Pancreas (tissue), 10 donors: Measurements from ENCODE around the gene FOXJ1. TPM values are rescaled to one million over a fixed set of nuclear protein-coding genes. Genes with fewer than 3 reads are reported as not detected.

Source experiments
- ATAC-seq, 4 donors: fragments of 200-7000 bp; cut with Tn5 transposase; one replicate each; pipeline versions ENCODE4 v1.8.0 to v1.9.1; 2020; ENCODE audit warnings: mild to moderate bottlenecking in 4 of 4, moderate library complexity in 4 of 4
- DNase-seq, 6 donors: peaks; one replicate each; pipeline ENCODE4 v3.0.0-alpha.2; 2020
- FAIRE-seq: peaks from 2 replicates; lab custom pipeline; 2012; peaks lifted over from hg19 to GRCh38; lab: Jason Lieb, UNC
- H3K27ac ChIP-seq, 4 donors: fragments of 200-600 bp; sonication (generic); 1 replicate in 3 of 4; 2 replicates in 1 of 4; pipeline versions ENCODE4 v1.5.0 to v1.8.0; 2020
- H3K27me3 ChIP-seq, 4 donors: fragments of 200-600 bp; one replicate each; pipeline ENCODE4 v1.8.0; 2021
- H3K36me3 ChIP-seq, 3 donors: fragments of 200-600 bp; sonication (generic) in 1 of 3; one replicate each; pipeline versions ENCODE4 v1.5.0 to v1.8.0; 2020 to 2021
- H3K4me1 ChIP-seq, 3 donors: fragments of 200-600 bp; one replicate each; pipeline ENCODE4 v1.8.0; 2021
- H3K4me3 ChIP-seq, 4 donors: fragments of 200-600 bp; sonication (generic) in 2 of 4; one replicate each; pipeline versions ENCODE4 v1.5.0 to v1.8.0; 2020 to 2021
- H3K9me3 ChIP-seq, 4 donors: fragments of 200-600 bp; one replicate each; pipeline ENCODE4 v1.8.0; 2021
- CTCF ChIP-seq, 4 donors: fragments of 200-600 bp; sonication (generic) in 3 of 4; IDR thresholded peaks; one replicate each; pipeline versions ENCODE4 v1.5.0 to v1.8.0; 2021; ENCODE audit warnings: antibody characterized with exemption in 4 of 4
- WGBS, 2 donors: extraction: QIAGEN DNeasy Blood & Tissue Kit; methylation state at CpG; one replicate each; pipeline ENCODE4 v1.1.7; 2013; 5-methylcytosine and 5-hydroxymethylcytosine counted together
- intact Hi-C, 3 donors: fragments of 100-400 bp; cut with DNase I; formaldehyde crosslinking; loops; one replicate each; pipeline versions ENCODE4 v1.11.1 to v1.14.2; 2022
- polyA plus RNA-seq, 2 donors: library from polyadenylated mRNA; stranded (reverse); fragments of 200-250 nt; gene quantifications; one replicate each; pipeline ENCODE4 v1.2.3, GENCODE V29; 2013
- total RNA-seq, 6 donors: library from RNA; stranded (reverse); fragmentation: NEBNext Ultra II Directional in 4 of 6; extraction: Animal tissue kit (Norgen Biotek cat#: 25700) in 4 of 6; gene quantifications; one replicate each; pipeline versions ENCODE4 v1.2.1 to v1.2.4, GENCODE V29; 2021 to 2023
- donor health status: healthy with polysubstance abuse.
- donor health status: DM: no; HTN: no; CAD: no; lungs with moderate emphysema.
- donor health status: DM: no; HTN: no; CAD: no.
- donor health status: control.
- donor health status: control.
- donor health status: Bipolar disorder and iron deficiency.
- donor health status: DM: yes; HTN: yes; CAD: no.
- donor health status: DM: no; HTN: no; CAD: no.
- donor health status: DM: no; HTN: no; CAD: no.
- donor health status: DM: yes; HTN: yes; CAD: no.

The FOXJ1 gene
- total and polyA plus RNA-seq, 8 donors = 0.14 to 5.7 (median 0.64) TPM

DNA sequence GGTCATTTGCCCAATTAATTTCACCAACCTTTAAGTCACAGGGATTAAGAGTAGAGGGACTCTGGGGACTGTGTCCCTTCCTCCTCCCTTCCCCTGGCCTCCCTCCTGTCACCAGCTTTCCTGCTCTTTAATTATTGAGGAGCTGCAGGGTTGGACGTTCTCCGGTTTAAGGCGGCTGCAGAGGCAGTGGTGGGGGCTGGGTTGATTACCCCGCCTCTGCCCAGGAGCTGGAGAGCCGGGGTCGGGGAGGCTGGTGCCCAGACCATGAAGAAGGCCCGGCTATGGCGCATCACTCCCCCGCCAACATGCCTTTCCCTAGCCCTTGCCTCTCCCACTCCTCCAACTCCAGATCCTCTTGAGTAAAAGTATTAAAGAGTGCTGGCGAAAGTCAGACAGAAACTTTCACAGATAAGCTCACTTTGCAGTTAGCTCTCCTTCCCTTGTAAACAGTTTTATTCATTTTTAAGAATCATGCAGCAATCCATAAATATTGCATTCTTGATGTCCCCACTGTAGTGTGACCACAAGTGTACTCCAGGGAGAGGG is 1.1 kb upstream of the FOXJ1 start:
- no peak for DNase-seq
- Histone ChIP-seq H3K27me3 (no peaks in the 10 kb centered on the region), H3K4me3 (no peak overlapping the region), H3K36me3 (no peaks in the 10 kb centered on the region), H3K9me3 (no peaks in the 10 kb centered on the region), H3K4me1 (peaks cover 0 to 3% (median 0%) of the 10 kb centered on the region in 3 donors), H3K27ac (no peak overlapping the region)
- TF ChIP-seq CTCF (IDR thresholded peaks at IDR 0.05) = no peak
- intact Hi-C loops = no loop called here
- FAIRE-seq = no peak
- ATAC-seq = no peak
- 71 to 74% methylated on average over 10 of the region's 10 CpGs for WGBS, 2 donors

GRCh38 chr17:76140661-76141211 is 309 bp downstream of the FOXJ1 start:
- H3K4me3 ChIP-seq = peak overlapping the region in 3 of 4 donors; percentile 4 to 53 (median 34)
- no peaks in the 10 kb centered on the region for H3K27me3 ChIP-seq
- H3K4me1 ChIP-seq = peaks cover 0 to 3% (median 0%) of the 10 kb centered on the region in 3 donors
- ATAC-seq = no peak
- H3K27ac ChIP-seq = no peak overlapping the region
- no peak for FAIRE-seq
- TF ChIP-seq CTCF (IDR thresholded peaks at IDR 0.05) = no peak
- intact Hi-C loops = no loop called here
- WGBS, 2 donors = 8 to 13% methylated on average over 20 to 24 of the region's 24 CpGs
- H3K9me3 ChIP-seq = no peaks in the 10 kb centered on the region
- no peak for DNase-seq
- no peaks in the 10 kb centered on the region for H3K36me3 ChIP-seq

- DNase-seq = peak in 2 of 6 donors; percentile 25 to 63
- no peaks in the 10 kb centered on the region for H3K27me3 ChIP-seq
- FAIRE-seq = no peak
- H3K4me1 ChIP-seq = peaks cover 0 to 3% (median 0%) of the 10 kb centered on the region in 3 donors
- H3K36me3 ChIP-seq = no peaks in the 10 kb centered on the region
- TF ChIP-seq CTCF (IDR thresholded peaks at IDR 0.05) = no peak
- intact Hi-C loops = no loop called here
- peak in 2 of 4 donors; percentile 38 to 48 for ATAC-seq
- WGBS, 2 donors = 41 to 45% methylated on average over 69 to 78 of the region's 78 CpGs
- H3K9me3 ChIP-seq = no peaks in the 10 kb centered on the region
- H3K27ac ChIP-seq = no peak overlapping the region
- peak overlapping the region in 1 of 4 donors; percentile 30 for H3K4me3 ChIP-seq
These were observed 1.0 kb downstream of the FOXJ1 start for GRCh38 chr17:76139801-76140660.

DNA sequence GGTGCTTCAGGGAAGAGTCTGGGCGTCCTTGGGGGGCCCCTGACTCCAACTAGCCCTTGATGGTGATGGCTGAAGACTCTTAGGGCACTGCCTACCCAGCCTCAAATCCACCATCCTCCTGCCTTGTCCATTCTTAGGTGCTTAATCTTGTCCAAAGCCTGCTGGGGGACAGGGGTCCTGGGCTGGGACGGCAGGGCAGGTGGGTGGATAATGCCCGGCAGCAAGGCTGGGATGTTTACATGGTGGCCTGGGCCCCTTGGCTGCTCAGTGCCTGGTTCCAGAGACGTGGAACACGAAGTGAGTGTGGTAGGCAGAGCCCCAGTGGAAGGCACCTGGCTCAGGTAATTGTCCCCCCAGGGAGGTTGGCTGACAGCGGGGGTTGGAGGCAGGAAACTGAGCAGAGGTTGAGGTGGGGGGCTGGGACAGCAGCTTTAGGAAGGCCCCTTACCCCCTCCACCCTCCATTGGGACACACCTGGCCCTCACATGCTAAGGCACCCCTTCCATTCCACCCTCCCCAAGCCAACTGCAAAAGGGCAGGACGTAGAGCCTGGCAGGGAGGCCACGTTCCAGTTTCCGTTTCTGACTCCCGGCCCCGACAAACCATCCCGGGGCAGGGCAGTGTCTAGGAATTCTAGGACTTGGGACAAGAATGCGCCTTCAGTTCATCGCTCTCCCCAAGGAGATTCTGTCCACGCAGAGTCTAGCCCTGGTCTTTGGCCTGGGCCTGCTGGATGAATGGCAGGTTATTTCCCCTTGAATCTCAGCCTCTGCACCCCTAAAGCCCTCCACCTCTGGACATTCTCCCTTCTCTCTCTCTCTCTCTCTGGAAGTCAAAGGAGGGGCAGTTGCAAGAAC is 1.9 kb downstream of the FOXJ1 start:
- no peak for ATAC-seq
- peak in 1 of 6 donors; percentile 49 for DNase-seq
- no peaks in the 10 kb centered on the region for H3K9me3 ChIP-seq
- H3K4me3 ChIP-seq = peak overlapping the region in 1 of 4 donors; percentile 9
- no peak for FAIRE-seq
- intact Hi-C loops = no loop called here
- H3K27me3 ChIP-seq = no peaks in the 10 kb centered on the region
- no peaks in the 10 kb centered on the region for H3K36me3 ChIP-seq
- H3K27ac ChIP-seq = peak overlapping the region in 2 of 4 donors; percentile 35 to 66
- WGBS, 2 donors = 58 to 61% methylated on average over 14 to 15 of the region's 15 CpGs
- peaks cover 0 to 3% (median 0%) of the 10 kb centered on the region in 3 donors for H3K4me1 ChIP-seq
- TF ChIP-seq CTCF (IDR thresholded peaks at IDR 0.05) = no peak
